ENCODE data around the gene USP48. TPM values are rescaled to one million over a fixed set of nuclear protein-coding genes. Genes with fewer than 3 reads are reported as not detected.

Gene USP48
- total and polyA plus RNA-seq, 2 of the 8 experiments (the other 6 are each of a cell fraction or from before 2014, with no cell fraction given): 12.8 to 83.5 TPM

DNA sequence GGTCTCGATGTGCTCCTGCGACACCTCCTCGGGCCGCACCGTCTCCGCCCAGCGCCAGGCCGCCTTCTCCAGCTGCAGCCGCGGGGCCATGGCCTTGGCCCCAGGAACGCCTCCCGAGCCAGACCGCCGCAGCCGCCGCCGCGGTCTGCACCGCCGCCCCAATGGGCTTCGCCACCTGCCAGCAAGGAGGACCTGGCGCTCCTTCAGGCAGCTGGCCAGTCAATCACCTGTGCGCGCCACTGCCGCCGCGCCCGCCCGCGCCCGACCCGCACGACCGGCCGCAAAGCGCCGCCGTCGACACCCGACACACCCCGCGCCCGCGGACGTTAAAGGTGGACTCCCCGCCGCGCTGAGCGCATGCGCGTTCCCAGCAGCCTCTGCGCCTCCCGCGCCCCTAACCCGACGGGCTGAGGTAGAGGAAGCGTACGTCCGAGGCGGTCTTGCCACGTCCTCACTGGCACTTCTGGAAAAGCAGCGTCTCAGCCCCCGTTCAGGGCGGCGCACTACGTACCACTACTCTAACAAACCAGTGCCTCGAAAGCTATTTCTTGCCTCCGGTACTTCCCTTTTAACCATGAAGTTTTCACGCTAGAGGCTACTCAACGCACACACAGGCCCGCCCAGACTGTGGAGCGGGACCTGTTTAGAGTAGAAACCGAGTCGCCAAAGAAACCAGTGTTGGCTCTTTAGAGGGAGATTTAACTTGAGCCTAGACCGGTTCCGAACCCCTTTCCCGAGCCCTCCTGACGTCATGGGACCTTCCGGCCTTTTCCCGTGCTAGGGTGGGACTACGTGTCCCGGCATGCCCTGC lies at the start of gene USP48 (continued):
- TF ChIP-seq KDM5A (IDR thresholded peaks at IDR 0.05; ENCODE audit: low read length) (no peak), TAF7 (optimal IDR thresholded peaks at IDR 0.05; ENCODE audit: borderline replicate concordance, low read depth, low read length) (peak; percentile 41), SIRT6 (IDR thresholded peaks at IDR 0.05; ENCODE audit: low read length) (no peak), HDAC2 (IDR thresholded peaks at IDR 0.05; ENCODE audit: borderline replicate concordance in 1 of 2, low read depth in 2 of 2, low read length in 2 of 2) (0 out of 4 replicates have a peak, but pooled peaks of 1 of the 2 experiments have one; percentile 41), SRF (IDR thresholded peaks at IDR 0.05; ENCODE audit: low read depth, low read length) (no peak), NRF1 (IDR thresholded peaks at IDR 0.05; ENCODE audit: low read depth, low read length) (peak; percentile 55), PHF8 (conservative IDR thresholded peaks at IDR 0.05; ENCODE audit: low read depth, low read length) (peak; percentile 94), KDM4A (IDR thresholded peaks at IDR 0.05; ENCODE audit: low read depth, low read length, severe bottlenecking) (peak; percentile 83), RNF2 (IDR thresholded peaks at IDR 0.05; ENCODE audit: borderline replicate concordance, low read depth, low read length, missing control alignments, poor library complexity, severe bottlenecking) (no peak), SP2 (IDR thresholded peaks at IDR 0.05; ENCODE audit: low read length) (no peak), TAF1 (IDR thresholded peaks at IDR 0.05; ENCODE audit: low read depth, low read length) (peak; percentile 96), RBBP5 (IDR thresholded peaks at IDR 0.05; ENCODE audit: borderline replicate concordance, low read depth, low read length) (peak; percentile 85), SAP30 (IDR thresholded peaks at IDR 0.05; ENCODE audit: insufficient read depth, insufficient replicate concordance, low read length) (peak; percentile 53), HDAC6 (IDR thresholded peaks at IDR 0.05; ENCODE audit: low read depth, low read length) (no peak), POLR2AphosphoS5 (IDR thresholded peaks at IDR 0.05; ENCODE audit: low read depth, low read length) (peak; percentile 100), TBP (IDR thresholded peaks at IDR 0.05; ENCODE audit: low read depth, low read length) (peak; percentile 85), POLR2A (IDR thresholded peaks at IDR 0.05; ENCODE audit: control extremely low read depth in 1 of 2, low read depth in 2 of 2, low read length in 2 of 2) (peak; percentile 98), EGR1 (IDR thresholded peaks at IDR 0.05; ENCODE audit: borderline replicate concordance, low read depth, low read length) (no peak), CREB1 (IDR thresholded peaks at IDR 0.05) (peak; percentile 91), CHD1 (IDR thresholded peaks at IDR 0.05; ENCODE audit: low read depth, low read length) (no peak), ASH2L (IDR thresholded peaks at IDR 0.05; ENCODE audit: low read length) (peak; percentile 81), CTBP2 (IDR thresholded peaks at IDR 0.05; ENCODE audit: borderline replicate concordance, insufficient read depth, insufficient read length, low read length) (no peak)
- TF ChIP-seq, protein P1, sequence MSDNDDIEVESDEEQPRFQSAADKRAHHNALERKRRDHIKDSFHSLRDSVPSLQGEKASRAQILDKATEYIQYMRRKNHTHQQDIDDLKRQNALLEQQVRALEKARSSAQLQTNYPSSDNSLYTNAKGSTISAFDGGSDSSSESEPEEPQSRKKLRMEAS (IDR thresholded peaks at IDR 0.05): peak; percentile 76
- TF ChIP-seq, protein P2, sequence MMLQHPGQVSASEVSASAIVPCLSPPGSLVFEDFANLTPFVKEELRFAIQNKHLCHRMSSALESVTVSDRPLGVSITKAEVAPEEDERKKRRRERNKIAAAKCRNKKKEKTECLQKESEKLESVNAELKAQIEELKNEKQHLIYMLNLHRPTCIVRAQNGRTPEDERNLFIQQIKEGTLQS (IDR thresholded peaks at IDR 0.05; ENCODE audit: insufficient read depth, low read depth, low read length): peak; percentile 61; the same call in 1 of the 2 replicates
